GM18867 (cell line): ENCODE results near the gene CCDC71.

ENCODE experiments used
- ATAC-seq: cut with Tn5 transposase; IDR thresholded peaks from one replicate; pipeline ENCODE4 v1.9.1; 2021; ENCODE audit warnings: mild to moderate bottlenecking, moderate library complexity; ENCODE audit not compliant: unreplicated experiment

CCDC71 gene

GRCh38 chr3:49170744-49171118 is 4.6 kb upstream of the CCDC71 start:
- ATAC-seq = no peak

GRCh38 chr3:49166752-49167556 is 823 bp upstream of the CCDC71 start:
- no peak for ATAC-seq

GRCh38 chr3:49164983-49165720 is 979 bp downstream of the CCDC71 start:
- no peak for ATAC-seq

GRCh38 chr3:49163609-49164008 is 2.5 kb downstream of the CCDC71 start:
- ATAC-seq = no peak

GRCh38 chr3:49162751-49163419 is 3.2 kb downstream of the CCDC71 start:
- ATAC-seq = no peak

DNA sequence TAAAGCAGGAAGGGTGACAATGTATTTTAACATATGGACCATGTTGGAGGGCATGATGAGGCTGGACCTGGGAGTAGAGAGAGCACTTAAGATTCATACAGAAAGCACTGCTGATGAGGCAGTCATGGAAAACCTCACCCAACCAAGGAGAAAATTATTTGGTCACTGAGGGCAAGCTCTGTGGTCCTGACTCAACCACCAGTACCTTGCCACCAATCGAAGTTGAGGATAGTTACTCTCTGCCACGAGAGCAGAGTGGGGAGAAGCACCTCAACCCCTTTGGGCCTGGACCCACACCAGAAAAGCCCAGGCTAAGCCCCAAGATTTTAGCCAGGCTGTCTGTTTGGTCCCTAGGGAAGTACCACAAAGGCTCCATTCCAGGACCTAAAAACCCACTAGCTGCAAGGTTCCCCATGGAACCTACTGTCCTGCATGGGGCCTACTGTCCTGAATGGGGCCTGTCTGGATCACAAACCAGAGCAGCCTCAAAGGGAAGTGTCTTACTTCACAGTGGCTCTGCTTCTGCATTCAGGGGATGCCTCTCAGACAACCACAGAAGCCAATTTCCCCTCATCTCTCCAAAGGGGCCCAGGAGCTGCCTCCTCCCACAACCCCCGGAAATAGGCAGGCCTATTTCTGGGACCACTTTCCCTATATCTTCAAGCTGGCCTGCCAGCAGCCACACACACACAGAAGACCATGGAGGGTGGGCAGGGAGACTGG is 4.2 kb downstream of the CCDC71 start:
- no peak for ATAC-seq

GRCh38 chr3:49161197-49161596 is 4.9 kb downstream of the CCDC71 start:
- no peak for ATAC-seq

- ATAC-seq = no peak
Observed at GRCh38 chr3:49158792-49159191, 7.3 kb downstream of the CCDC71 start.

DNA sequence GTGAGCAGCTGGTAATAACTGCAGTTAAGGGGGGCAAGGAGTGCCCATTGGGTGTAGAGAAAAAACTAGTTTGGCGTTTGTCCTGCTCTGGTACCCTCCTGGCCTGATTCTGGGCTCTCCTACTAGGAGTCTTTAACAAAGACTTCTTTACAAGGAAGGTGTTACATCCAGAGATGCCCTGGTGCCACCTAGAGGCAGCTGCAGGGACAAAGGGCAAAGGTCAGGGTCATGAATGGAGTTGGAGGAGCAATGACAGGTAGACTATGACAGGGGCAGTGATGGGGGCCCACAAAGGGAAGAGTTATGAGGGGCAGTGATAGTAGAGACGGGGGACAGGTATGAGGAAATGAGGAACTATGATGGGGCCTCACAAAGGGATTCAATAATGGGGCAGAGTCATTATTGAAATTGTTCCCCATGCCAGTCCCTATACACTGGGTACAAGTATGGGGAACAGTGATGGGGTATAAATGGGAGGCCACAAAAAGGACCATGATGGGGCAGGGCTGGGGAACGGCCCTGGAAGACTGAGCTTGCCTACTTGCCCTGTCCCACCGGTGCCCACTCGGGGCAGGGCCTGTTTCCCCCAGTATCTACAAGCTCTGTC is 7.9 kb downstream of the CCDC71 start:
- no peak for ATAC-seq

- ATAC-seq = no peak
Observed at GRCh38 chr3:49157289-49157688, 8.8 kb downstream of the CCDC71 start.

DNA sequence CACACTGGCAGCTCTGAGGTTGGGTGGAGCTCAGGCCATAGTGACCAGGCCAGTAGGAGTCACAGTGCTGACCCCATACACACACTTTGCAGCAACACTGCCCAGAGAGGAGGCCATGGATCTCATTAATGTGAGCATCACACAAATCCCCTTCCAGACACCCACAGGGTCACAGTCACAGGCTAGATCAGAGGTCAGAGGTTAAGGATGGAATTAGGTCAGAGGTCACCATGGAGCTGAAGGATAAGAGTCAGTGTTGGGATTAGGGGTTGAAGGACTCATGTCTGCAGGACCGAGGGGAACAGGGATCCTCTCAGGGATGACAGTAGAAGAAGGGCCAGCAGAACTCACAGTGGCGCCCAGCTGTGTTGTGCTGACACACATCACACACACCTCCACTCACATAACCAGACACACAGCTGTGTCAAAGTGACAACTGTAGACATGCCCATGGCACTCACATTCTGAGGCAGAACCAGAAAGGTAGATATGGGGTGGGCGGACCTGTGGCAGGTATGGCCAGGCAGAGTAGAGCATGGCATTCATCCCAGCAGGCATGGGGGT is 12.7 kb downstream of the CCDC71 start:
- ATAC-seq = no peak

GRCh38 chr3:49151610-49152009 is 14.5 kb downstream of the CCDC71 start:
- ATAC-seq = no peak

DNA sequence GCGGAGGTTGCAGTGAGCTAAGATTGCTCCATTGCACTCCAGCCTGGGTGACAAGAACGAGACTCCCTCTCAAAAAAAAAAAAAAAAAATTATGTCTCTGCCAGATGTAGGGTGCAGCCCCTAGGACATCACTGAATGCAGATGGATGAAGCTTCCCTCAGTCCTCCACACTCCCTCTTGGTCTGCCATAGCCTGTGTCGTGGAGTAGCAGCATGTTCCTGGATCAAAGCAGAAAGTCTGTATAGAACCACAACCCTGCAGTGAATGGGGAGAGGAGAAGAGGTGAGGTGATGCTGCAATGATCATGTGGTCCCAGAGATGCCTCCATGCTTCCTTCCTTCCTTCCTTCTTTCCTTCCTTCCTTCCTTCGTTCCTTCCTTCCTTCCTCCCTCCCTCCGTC is 18.0 kb downstream of the CCDC71 start:
- ATAC-seq = no peak

DNA sequence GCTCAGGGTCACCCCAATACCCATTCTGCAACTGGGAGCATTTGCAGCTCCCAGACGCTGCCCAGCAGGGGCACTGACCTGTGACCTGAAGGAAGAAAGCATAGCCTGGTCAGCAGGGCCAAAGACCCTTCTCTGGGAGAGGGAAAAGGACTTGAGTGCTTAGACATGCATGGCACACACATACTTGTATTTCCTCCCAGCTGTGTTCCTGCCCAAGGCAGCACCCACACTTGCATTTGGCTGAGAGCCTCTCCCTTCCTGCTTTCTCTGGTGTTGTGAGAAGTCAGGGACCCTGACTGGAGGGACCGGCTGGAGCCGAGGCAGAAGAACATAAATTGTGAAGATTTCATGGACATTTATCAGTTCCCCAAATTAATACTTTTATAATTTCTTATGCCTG is 26.1 kb downstream of the CCDC71 start:
- ATAC-seq = no peak

DNA sequence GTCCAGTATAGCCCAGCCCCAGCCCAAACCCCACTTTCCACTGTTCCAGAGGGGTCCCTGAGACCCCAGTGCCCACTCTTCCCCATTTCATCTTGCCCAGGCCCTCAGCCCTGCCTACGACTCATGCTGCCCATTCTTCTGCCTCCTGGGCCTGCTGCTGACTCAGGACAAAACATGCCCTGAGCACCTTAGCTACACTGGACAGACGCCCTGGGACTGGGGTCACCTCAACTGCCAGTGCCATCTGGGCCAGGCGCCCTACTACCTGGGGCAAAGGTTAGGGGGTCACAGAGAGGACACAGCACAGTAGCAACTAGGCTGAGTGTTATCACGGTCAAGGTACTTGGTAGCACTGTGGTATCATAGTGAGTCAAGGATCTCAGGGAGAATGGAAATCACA is 30.6 kb downstream of the CCDC71 start:
- ATAC-seq = no peak

DNA sequence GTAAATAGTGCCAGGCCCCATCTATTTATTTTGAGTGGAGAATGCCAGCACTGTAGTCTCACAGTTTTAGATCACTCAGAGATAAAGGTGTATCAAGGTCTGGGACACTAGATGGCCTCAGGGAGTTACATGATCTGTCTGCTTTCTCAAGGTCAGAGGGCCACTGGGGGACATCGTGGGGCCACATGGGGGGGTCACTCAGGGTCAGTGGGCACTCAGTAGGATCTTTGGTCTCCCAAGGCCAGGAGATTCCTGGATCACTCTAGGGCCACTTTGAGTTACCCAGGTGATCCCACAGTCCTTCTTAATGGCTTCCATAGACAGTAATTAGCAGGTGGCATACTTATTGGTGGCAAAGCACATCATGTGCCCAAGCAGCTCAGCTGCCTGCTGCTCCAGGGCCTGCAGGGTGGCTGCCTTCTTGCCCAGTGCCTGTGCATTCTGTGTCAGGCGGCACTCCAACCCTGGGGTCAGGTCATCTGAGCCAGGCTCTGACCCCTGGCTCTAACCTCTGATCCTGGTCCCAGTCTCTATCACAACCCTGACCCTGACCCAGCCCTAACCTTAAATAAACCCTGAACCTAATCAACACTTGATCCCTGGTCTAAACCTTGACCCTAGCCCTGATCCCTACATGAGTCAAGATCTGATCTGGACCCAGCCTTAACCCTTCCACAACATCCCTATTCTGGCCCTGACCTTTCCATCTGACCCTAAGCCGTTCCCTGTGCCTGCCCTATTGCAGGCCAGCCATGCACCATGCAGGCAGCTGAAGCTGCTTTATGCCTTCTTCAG is 31.5 kb downstream of the CCDC71 start:
- ATAC-seq = no peak

GRCh38 chr3:49133226-49133951 is 32.7 kb downstream of the CCDC71 start:
- ATAC-seq = no peak

GRCh38 chr3:49132437-49133225 is 33.5 kb downstream of the CCDC71 start, which contains the start of gene LAMB2:
Gene LAMB2, minus strand, starts transcription at chr3:49133050. Its CDS starts 183 bp downstream, at chr3:49132867.
- ATAC-seq = no peak
